Right renal pelvis (tissue), 4 donors: Measurements from ENCODE around the gene NKAIN1. TPM values are rescaled to one million over a fixed set of nuclear protein-coding genes. Genes with fewer than 3 reads are reported as not detected.
A peak's percentile ranks its signal among the peaks of the same experiment; 100 is the strongest.
"Not testable (repeated sequence)": the region's sequence is repeated elsewhere in the genome, so short reads cannot be mapped to it uniquely, and the experiment has no call there.

Experiments used
- DNase-seq, 4 donors: peaks; one replicate each; pipeline ENCODE4 v3.0.0-alpha.2; 2013; ENCODE audit warnings: low read depth in 4 of 4, low spot score in 3 of 4, missing footprints in 1 of 4
- polyA plus RNA-seq, 4 donors: library from polyadenylated mRNA; unstranded; fragments of 120-200 nt; gene quantifications; one replicate each; pipeline ENCODE4 v1.2.1, GENCODE V29; 2013; ENCODE audit not compliant: insufficient read length in 4 of 4

Gene NKAIN1
- polyA plus RNA-seq, 4 donors = 3.6 to 4.8 (median 3.8) TPM

DNA sequence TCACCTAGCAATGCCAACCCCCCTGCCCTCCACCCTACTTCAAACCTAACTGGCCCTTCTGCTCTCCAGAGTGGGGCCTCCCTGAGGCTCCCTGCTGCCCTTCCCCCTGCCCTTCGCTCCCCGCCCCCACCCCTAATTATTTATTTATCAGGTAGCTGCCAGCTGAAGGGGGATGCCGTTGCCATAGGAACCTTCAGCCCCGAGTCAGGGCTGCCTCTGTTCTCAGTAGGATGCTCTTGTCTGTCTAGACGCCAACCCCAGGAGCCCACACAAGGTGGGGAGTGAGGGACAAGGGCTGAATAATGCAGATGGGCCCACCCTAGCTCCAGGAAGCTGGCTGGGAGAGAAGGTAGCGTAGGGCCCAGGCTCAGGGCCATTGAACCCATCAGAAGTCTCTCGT lies 41.1 kb downstream of the NKAIN1 start:
- no peak for DNase-seq

DNA sequence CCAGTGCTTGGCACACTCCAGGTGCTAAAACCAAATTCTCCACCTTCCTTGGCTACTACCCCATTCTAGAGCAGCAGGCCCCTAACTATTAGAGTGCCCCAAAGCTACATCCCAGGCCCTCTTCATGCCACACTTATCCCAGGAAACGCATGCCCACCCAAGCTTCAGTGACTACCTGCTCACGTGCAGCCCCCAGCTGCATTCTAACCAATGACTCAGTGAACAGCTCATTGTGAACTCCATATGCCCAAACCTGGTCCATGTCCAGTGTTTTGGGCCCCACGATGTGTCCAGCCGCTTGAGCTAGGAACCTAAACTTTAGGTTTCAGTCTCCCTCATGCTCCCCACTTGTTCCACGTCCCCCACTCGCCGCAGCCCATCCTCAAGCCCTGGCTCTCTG lies 41.5 kb downstream of the NKAIN1 start:
- DNase-seq = no peak

- DNase-seq = no peak
Observed at GRCh38 chr1:31196685-31197084, 43.0 kb downstream of the NKAIN1 start.

DNA sequence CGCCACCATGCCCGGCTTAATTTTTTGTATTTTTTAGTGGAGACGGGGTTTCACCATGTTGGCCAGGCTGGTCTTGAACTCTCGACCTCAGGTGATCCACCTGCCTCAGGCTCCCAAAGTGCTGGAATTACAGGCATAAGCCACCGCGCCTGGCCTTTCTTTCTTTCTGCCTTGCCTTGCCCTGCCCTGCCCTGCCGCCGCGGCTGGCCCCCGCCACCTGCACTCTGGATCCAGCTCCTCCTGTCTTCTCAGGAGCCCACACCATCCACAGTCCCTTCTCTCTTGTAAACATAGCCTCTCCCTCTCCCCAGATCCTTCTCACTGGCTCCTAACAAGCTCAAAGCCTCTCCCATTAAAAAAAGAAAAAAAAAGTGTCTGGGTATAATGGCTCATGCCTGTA lies 44.4 kb downstream of the NKAIN1 start:
- not testable (repeated sequence) for DNase-seq

DNA sequence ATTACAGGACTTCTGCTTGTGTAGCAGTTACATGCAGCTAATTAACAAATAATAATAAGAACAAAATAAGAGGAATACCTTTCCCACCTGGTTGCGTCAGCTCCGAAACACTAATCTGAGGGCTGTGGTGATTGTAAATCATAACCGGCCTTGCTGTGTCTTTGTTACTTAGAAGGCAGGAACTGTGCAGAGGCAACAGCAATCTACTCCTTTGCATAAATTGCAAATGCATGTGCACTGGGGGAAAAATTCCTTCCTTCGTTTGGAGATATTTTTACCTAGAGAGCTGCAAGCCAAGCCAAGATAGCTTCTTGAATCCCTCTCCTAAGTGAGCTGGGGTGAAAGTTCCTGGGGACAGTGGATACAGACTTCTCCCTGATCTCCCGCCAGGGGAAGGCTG lies 46.0 kb downstream of the NKAIN1 start:
- DNase-seq = no peak

DNA sequence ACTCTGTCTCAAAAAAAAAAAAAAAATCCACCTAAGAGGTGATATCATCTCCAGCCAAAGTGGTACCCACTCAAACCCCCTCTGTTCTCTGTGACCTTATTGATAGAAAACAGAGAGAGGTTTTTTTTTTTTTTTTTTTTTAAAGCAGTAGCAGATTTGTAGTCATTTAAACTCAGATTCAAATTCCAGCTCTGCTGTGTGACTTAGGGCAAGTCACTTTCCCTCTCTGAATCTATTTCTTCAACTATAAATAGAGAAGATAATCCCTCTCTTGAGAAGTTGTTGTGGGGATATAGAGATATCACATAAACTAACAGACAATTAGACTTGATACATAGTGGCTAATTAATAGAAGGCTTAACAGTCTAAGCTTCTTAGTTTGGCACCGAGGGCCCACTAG lies 48.4 kb downstream of the NKAIN1 start:
- no peak for DNase-seq

GRCh38 chr1:31189696-31190674 lies 49.7 kb downstream of the NKAIN1 start:
- DNase-seq = no peak

GRCh38 chr1:31183927-31184554 lies 55.6 kb downstream of the NKAIN1 start:
- peak in 2 of 4 donors; percentile 16 to 23 for DNase-seq

DNA sequence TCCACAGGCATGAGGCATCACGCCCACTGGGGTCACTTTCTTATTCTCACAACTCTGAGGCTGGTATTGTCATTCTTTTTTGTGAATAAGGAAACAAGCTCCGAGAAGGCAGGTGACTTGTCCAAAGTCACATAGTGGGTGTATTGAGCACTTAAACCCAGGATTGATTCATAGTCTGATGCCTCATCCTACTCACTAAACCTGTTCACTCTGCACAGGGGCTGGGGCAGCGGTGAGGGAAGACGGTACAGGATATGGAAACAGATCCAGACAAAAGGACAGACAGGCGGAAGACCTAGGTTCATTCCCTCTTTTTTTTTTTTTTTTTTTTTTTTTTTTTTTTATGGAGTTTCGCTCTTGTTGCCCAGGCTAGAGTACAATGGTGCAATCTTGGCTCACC lies 56.6 kb downstream of the NKAIN1 start:
- no peak for DNase-seq

- peak; percentile 80 to 89 (median 82) for DNase-seq
Observed at GRCh38 chr1:31182352-31182751, 57.3 kb downstream of the NKAIN1 start.

GRCh38 chr1:31181515-31182343 lies 58.0 kb downstream of the NKAIN1 start:
- DNase-seq = peak in 3 of 4 donors; percentile 15 to 38 (median 18)

DNA sequence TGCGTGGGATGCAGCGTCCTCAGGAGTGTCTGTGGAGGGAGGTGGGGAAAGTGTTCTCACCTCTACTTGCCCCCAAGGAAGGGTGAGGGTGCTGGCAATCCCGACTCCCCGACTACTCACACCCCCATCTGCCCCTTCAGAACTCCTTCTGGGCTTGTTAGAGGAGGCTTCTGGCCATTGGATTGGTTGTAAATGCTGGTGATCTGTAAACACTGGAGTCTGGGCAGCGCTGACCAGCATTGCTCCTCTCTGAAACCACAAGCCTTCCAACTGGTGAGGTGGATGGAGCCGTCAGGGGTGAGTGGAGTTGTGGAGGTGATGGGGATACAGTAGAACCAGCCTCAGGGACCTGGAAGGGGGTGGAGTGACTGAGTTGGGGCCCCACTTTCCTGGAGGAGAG lies 59.3 kb downstream of the NKAIN1 start:
- no peak for DNase-seq

DNA sequence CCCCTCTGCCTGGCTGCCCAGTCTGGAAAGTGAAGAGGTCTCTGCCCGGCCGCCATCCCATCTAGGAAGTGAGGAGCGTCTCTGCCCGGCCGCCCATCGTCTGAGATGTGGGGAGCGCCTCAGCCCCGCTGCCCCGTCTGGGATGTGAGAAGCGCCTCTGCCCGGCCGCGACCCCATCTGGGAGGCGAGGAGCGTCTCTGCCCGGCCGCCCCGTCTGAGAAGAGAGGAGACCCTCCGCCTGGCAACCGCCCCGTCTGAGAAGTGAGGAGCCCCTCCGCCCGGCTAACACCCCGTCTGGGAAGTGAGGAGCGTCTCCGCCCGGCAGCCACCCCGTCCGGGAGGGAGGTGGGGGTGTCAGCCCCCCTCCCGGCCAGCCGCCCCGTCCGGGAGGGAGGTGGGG lies 63.4 kb downstream of the NKAIN1 start:
- DNase-seq = not testable (repeated sequence)

GRCh38 chr1:31170486-31170735 lies 69.3 kb downstream of the NKAIN1 start:
- no peak for DNase-seq

DNA sequence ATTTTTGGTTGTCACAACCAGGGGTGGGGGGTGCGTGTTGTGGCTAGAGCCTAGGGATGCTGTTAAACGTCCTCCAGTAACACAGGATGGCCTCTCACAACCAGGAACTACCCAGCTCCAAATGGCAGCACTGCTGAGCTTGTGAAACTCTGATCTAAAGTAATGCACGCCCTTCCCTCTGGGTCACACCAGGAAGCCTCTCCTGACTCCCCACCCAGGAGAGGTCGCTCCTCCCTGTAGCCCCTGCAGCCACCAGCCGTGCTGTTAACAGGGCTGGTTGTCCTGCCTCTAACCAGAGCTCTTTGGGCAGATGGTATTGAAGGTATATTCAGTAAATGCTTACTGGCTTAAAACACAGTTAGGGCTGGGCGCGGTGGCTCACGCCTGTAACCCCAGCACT lies 73.2 kb downstream of the NKAIN1 start:
- no peak for DNase-seq

DNA sequence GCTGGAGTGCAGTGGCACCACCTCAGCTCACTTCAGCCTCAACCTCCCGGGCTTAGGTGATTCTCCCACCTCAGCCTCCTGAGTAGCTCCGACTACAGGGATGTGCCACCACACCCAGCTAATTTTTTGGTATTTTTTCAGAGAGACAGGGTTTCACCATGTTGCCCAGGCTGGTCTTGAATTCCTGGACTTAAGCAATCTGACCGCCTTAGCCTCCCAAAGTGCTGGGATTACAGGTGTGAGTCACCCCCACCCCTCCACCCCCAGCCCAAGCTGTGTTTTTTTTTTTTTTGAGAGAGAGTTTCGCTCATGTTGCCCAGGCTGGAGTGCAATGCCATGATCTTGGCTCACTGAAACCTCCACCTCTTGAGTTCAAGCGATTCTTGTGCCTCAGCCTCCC lies 75.4 kb downstream of the NKAIN1 start:
- DNase-seq = no peak

DNA sequence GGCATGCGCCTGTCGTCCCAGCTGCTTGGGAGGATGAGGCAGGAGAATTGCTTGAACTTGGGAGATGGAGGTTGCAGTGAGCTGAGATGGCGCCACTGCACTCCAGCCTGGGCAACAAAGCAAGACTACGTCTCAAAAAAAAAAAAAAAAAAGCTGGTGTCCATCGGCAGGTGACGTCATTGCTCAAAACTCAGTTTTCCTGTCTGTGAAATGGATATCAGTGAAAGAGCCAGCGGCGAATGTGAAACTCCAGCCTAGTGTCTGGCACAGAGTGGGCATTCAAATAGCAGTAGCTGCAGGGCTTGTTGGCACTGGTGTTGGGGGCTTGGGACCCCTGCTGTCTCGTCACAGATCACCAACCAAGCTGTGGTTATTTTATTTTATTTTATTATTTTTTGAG lies 75.8 kb downstream of the NKAIN1 start:
- no peak for DNase-seq

DNA sequence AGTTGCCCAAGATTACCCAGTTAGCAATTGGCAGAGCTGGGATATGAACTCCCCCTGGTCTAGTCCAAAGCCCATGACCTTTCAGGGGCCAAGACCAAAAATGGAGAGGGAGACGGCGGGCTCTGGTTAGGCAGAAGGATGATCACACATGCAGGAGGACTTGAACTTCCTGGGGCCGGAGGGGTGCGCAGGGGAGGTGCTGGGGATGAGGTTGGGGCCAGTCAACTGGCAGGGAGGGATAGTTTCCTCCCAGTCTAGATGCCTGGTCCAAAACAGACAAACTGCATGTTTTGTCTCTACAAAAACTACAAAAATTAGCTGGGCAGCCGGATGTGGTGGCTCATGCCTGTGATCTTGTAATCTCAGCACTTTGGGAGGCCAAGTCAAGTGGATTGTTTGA lies 78.1 kb downstream of the NKAIN1 start:
- no peak for DNase-seq

DNA sequence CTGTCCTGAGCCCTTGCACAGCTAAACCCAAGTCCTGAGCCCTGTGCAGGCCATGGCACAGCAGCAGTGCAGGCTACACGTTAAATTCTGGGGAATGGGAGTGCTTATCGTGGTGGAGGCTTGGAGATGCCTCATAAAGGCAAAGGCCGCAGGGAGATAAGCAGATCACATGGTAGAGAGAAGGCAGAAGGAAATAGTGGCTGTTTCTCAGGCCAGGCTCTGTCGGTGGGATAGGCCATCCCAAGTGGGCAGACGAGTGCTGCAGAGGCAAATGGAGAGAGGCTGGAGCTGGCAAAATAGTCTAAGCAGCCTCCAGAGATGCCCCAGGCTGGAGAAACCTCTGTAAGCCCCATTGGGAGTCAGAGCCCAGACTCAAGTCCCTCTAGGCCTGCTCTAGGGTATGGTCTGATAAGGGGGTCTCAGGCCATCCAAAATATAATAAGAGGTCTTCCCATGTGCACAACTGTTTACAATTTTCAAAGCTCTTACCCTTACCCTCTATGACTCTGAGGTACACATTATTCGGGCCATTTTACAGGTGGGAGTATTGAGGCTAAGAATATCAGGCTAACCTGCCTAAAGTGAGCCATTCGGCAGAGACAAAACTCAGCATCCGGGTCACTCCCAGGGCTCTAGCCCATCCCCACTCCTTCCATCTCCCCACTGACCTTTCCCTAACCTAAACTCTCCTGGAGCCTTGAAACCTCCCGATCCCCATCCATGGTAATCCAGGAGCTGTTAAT lies 79.6 kb downstream of the NKAIN1 start:
- no peak for DNase-seq

DNA sequence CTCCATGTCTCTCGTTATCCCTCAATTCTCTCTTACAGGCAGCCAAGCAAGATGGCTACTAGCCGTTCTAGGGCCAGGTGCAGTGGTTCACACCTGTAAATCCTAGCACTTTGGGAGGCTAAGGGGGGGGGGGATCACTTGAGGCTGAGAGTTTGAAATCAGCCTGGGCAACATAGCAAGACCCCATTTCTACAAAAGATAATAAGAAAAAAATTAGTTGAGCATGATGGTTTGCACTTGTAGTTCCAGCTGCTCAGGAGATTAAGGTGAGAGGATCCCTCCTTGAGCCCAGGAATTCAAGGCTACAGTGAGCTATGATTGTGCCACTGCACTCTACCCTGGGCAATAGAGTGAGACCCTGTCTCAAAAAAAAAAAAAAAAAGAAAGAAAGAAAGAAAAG lies 80.4 kb downstream of the NKAIN1 start:
- no peak for DNase-seq
